DOHH2 (cell line): ENCODE measurements around the gene HSPB7.

Experiments used
- CTCF ChIP-seq: fragments of 200-600 bp; sonication (generic); IDR thresholded peaks from one replicate; pipeline ENCODE4 v1.5.1; 2014; ENCODE audit warnings: antibody characterized with exemption, mild to moderate bottlenecking, low read depth, low read length; ENCODE audit not compliant: poor library complexity, severe bottlenecking
- EZH2phosphoT487 ChIP-seq: fragments of 200-600 bp; sonication (generic); IDR thresholded peaks from 2 replicates; pipeline ENCODE4 v1.6.1; 2017; ENCODE audit warnings: borderline replicate concordance, mild to moderate bottlenecking, antibody characterized with exemption, low read length, moderate library complexity, mixed read lengths

- no peak for TF ChIP-seq CTCF
- TF ChIP-seq EZH2phosphoT487: no peak
These were observed 41.8 kb downstream of the HSPB7 start, which contains the start of gene ZBTB17 for GRCh38 chr1:15975805-15976680.
